CD14-positive monocyte (primary cell): ENCODE measurements around the gene DDX17. TPM values are rescaled to one million over a fixed set of nuclear protein-coding genes. Genes with fewer than 3 reads are reported as not detected.

Experiments used
- DNase-seq, 3 donors: peaks; one replicate each; pipeline ENCODE4 v3.0.0-alpha.2; 2011 to 2022
- H2AFZ ChIP-seq: 2 replicates; pipeline ENCODE4 v1.6.0; 2012; ENCODE audit warnings: mild to moderate bottlenecking, low read depth, low read length, inconsistent platforms; ENCODE audit not compliant: insufficient read depth, poor library complexity, severe bottlenecking
- H3K27ac ChIP-seq, 2 donors: 1 replicate in 1 of 2; 2 replicates in 1 of 2; pipeline ENCODE4 v1.5.1; 2012 to 2013; ENCODE audit warnings: low read length in 2 of 2, control low read depth in 1 of 2, inconsistent platforms in 1 of 2, low read depth in 1 of 2, mild to moderate bottlenecking in 1 of 2
- H3K27me3 ChIP-seq, 2 donors: one replicate each; pipeline versions ENCODE4 v1.6.0 to v1.6.1; 2011 to 2013; ENCODE audit warnings: low read length in 2 of 2; ENCODE audit not compliant: control insufficient read depth in 2 of 2, insufficient read depth in 2 of 2
- H3K36me3 ChIP-seq, 2 donors: replicated peaks in 1 of 2; 1 replicate in 1 of 2; 2 replicates in 1 of 2; pipeline versions ENCODE4 v1.5.1 to v1.6.1; 2012 to 2013; ENCODE audit warnings: low read length in 2 of 2, control low read depth in 1 of 2, inconsistent platforms in 1 of 2, mild to moderate bottlenecking in 1 of 2; ENCODE audit not compliant: insufficient read depth in 2 of 2, control insufficient read depth in 1 of 2
- H3K4me1 ChIP-seq, 2 donors: 1 replicate in 1 of 2; 2 replicates in 1 of 2; pipeline versions ENCODE4 v1.5.1 to v1.6.1; 2012 to 2013; ENCODE audit warnings: low read length in 2 of 2, control low read depth in 1 of 2, inconsistent platforms in 1 of 2, mild to moderate bottlenecking in 1 of 2, moderate library complexity in 1 of 2; ENCODE audit not compliant: insufficient read depth in 2 of 2, control insufficient read depth in 1 of 2
- H3K4me2 ChIP-seq: replicated peaks from 2 replicates; pipeline ENCODE3; 2012; ENCODE audit warnings: low read length, moderate library complexity, mild to moderate bottlenecking; ENCODE audit not compliant: poor library complexity, severe bottlenecking; ENCODE audit errors: extremely low read depth
- H3K4me3 ChIP-seq, 3 experiments: fragments of 200-600 bp in 1 of 3; sonication (generic) in 1 of 3; replicated peaks in 1 of 3; 1 replicate in 2 of 3; 2 replicates in 1 of 3; pipeline ENCODE4 v1.5.1; 2011 to 2013; ENCODE audit warnings: low read length in 3 of 3, mild to moderate bottlenecking in 3 of 3, control low read depth in 2 of 3, low read depth in 2 of 3, inconsistent platforms in 1 of 3, moderate library complexity in 1 of 3
- H3K79me2 ChIP-seq: 2 replicates; pipeline ENCODE4 v1.6.0; 2012; ENCODE audit warnings: mild to moderate bottlenecking, control low read depth, inconsistent platforms, low read length, moderate library complexity; ENCODE audit not compliant: insufficient read depth
- H3K9ac ChIP-seq: 2 replicates; pipeline ENCODE4 v1.6.0; 2017; ENCODE audit warnings: low read length, mild to moderate bottlenecking; ENCODE audit not compliant: insufficient read depth, poor library complexity, severe bottlenecking
- H3K9me3 ChIP-seq, 2 donors: replicated peaks in 1 of 2; 1 replicate in 1 of 2; 2 replicates in 1 of 2; pipeline versions ENCODE4 v1.5.1 to v1.6.1; 2012 to 2013; ENCODE audit warnings: low read length in 2 of 2, control low read depth in 1 of 2; ENCODE audit not compliant: control insufficient read depth in 1 of 2, insufficient read depth in 1 of 2
- H4K20me1 ChIP-seq: 2 replicates; pipeline ENCODE4 v1.6.0; 2012; ENCODE audit warnings: mild to moderate bottlenecking, low read length, control low read depth, moderate library complexity; ENCODE audit not compliant: insufficient read depth
- H3K27ac Mint-ChIP-seq, 7 donors: one replicate each; pipeline ENCODE4 v1.8.0; 2020; ENCODE audit warnings: mild to moderate bottlenecking in 7 of 7, mixed read lengths in 7 of 7, moderate library complexity in 6 of 7, inconsistent platforms in 2 of 7
- H3K27me3 Mint-ChIP-seq, 3 donors: one replicate each; pipeline ENCODE4 v1.8.0; 2021 to 2022; ENCODE audit warnings: low read depth in 3 of 3, mild to moderate bottlenecking in 3 of 3, mixed read lengths in 3 of 3, moderate library complexity in 3 of 3, inconsistent platforms in 1 of 3
- H3K36me3 Mint-ChIP-seq, 2 donors: one replicate each; pipeline ENCODE4 v1.8.0; 2020; ENCODE audit warnings: mixed read lengths in 2 of 2, inconsistent platforms in 1 of 2, mild to moderate bottlenecking in 1 of 2
- H3K4me1 Mint-ChIP-seq: one replicate; pipeline ENCODE4 v1.8.0; 2020; ENCODE audit warnings: mild to moderate bottlenecking, mixed read lengths
- H3K4me3 Mint-ChIP-seq, 2 donors: one replicate each; pipeline ENCODE4 v1.8.0; 2020; ENCODE audit warnings: mild to moderate bottlenecking in 2 of 2, mixed read lengths in 2 of 2, moderate library complexity in 1 of 2
- H3K9me3 Mint-ChIP-seq, 7 donors: one replicate each; pipeline ENCODE4 v1.8.0; 2020 to 2022; ENCODE audit warnings: mixed read lengths in 7 of 7, mild to moderate bottlenecking in 6 of 7, moderate library complexity in 6 of 7, inconsistent platforms in 2 of 7
- whole genome bisulfite sequencing: methylation state at CpG from one replicate; pipeline ENCODE4 v1.1.5; 2013; ENCODE audit warnings: missing lambda C conversion rate; ENCODE audit not compliant: insufficient coverage; 5-methylcytosine and 5-hydroxymethylcytosine counted together
- intact Hi-C, 2 donors: fragments of 100-400 bp; cut with micrococcal nuclease; formaldehyde crosslinking; loops; one replicate each; pipeline versions ENCODE4 v1.15.0 to v1.15.1; 2023
- polyA plus RNA-seq, 3 donors: library from polyadenylated mRNA; depleted of rRNA in 1 of 3; unstranded in 2 of 3; stranded (reverse) in 1 of 3; fragments of 300-500 nt in 2 of 3; fragments of >200 nt in 1 of 3; fragmentation: Illumina TruSeq in 2 of 3; gene quantifications; 1 replicate in 2 of 3; 2 replicates in 1 of 3; pipeline ENCODE4 v1.2.3, GENCODE V29; 2012 to 2021
- TF ChIP-seq, protein P1 (sequence below): fragments of 200-600 bp; IDR thresholded peaks from one replicate; pipeline ENCODE4 v1.8.0; 2022; ENCODE audit warnings: antibody characterized with exemption, mild to moderate bottlenecking

DDX17 gene
- polyA plus RNA-seq, 3 donors: 31.4 to 434 (median 36.3) TPM

DNA sequence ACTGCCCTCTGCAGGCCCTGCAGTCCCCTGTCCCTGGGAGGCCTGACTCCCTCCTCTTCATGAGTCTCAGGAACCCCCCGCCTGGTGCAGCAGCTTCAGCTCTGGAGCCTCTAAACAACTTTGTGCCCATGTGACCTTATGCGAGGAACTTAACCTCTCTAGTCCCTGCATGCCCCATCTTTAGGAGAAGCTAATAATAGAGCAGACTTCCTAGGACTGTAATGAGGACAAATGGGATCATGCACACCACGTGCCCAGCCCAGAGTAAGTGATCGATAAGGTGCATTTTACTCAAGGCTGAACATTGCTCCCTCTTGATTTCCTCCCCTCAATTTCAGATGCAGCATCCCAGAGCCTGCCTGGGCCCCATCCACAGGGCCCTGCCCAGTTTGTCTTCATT, 70.1 kb downstream of the DDX17 start:
- WGBS: 79% methylated on average over 3 of the region's 4 CpGs
- H3K4me1 Mint-ChIP-seq: no peaks in the 10 kb centered on the region

DNA sequence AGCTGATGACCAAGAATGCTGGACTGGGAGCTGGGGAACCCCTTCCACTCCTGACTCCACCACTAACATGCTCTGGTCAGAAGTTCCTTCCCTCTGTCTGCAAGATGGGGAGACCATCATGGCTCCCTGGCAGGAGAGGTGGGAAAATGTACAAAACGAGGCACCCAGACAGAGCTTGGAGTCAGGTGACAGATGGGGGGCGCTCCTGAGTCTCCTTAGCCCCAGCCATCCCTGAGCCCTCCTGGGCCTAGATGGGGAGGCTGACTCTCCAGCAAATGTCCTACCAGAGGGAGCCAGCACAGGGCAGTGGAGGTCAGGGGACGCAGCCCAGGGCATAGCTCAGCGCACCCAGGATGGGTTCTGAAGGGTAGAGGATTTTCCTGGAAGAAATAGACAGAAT, 71.1 kb downstream of the DDX17 start:
- intact Hi-C loops: no loop called here
- peaks cover 12 to 27% (median 17%) of the 10 kb centered on the region in 3 donors for H3K27me3 Mint-ChIP-seq
- Histone ChIP-seq H3K4me2 (no peak overlapping the region), H3K4me3 (no peak overlapping the region), H3K79me2 (no peaks in the 10 kb centered on the region), H3K4me1 (no peaks in the 10 kb centered on the region), H3K9me3 (no peaks in the 10 kb centered on the region), H3K36me3 (no peaks in the 10 kb centered on the region), H3K9ac (no peak overlapping the region), H3K27me3 (no peaks in the 10 kb centered on the region), H4K20me1 (no peaks in the 10 kb centered on the region), H3K27ac (no peak overlapping the region), H2AFZ (no peak overlapping the region)
- TF ChIP-seq, protein P1, sequence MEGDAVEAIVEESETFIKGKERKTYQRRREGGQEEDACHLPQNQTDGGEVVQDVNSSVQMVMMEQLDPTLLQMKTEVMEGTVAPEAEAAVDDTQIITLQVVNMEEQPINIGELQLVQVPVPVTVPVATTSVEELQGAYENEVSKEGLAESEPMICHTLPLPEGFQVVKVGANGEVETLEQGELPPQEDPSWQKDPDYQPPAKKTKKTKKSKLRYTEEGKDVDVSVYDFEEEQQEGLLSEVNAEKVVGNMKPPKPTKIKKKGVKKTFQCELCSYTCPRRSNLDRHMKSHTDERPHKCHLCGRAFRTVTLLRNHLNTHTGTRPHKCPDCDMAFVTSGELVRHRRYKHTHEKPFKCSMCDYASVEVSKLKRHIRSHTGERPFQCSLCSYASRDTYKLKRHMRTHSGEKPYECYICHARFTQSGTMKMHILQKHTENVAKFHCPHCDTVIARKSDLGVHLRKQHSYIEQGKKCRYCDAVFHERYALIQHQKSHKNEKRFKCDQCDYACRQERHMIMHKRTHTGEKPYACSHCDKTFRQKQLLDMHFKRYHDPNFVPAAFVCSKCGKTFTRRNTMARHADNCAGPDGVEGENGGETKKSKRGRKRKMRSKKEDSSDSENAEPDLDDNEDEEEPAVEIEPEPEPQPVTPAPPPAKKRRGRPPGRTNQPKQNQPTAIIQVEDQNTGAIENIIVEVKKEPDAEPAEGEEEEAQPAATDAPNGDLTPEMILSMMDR: no peak
- WGBS: 87% methylated on average over 4 of the region's 4 CpGs
- DNase-seq: no peak
- peaks cover 0 to 2% (median 0%) of the 10 kb centered on the region in 7 donors for H3K9me3 Mint-ChIP-seq
- H3K4me3 Mint-ChIP-seq: no peak overlapping the region
- H3K36me3 Mint-ChIP-seq: no peaks in the 10 kb centered on the region
- H3K4me1 Mint-ChIP-seq: no peaks in the 10 kb centered on the region
- H3K27ac Mint-ChIP-seq: no peak overlapping the region

More for the DNA sequence above, 70.1 kb downstream of the DDX17 start:
- no peaks in the 10 kb centered on the region for H4K20me1 ChIP-seq
- peaks cover 0 to 2% of the 10 kb centered on the region in 2 donors for H3K27me3 ChIP-seq
- Mint-ChIP-seq H3K27me3 (peaks cover 19 to 26% (median 25%) of the 10 kb centered on the region in 3 donors), H3K9me3 (peaks cover 0 to 2% (median 0%) of the 10 kb centered on the region in 7 donors), H3K4me3 (no peak overlapping the region), H3K36me3 (no peaks in the 10 kb centered on the region), H3K27ac (no peak overlapping the region)
- intact Hi-C loops: no loop called here
- H2AFZ ChIP-seq: no peak overlapping the region
- DNase-seq: no peak
- no peaks in the 10 kb centered on the region for H3K4me1 ChIP-seq
- H3K4me3 ChIP-seq: no peak overlapping the region
- H3K36me3 ChIP-seq: no peaks in the 10 kb centered on the region
- no peak overlapping the region for H3K4me2 ChIP-seq
- no peak overlapping the region for H3K27ac ChIP-seq
- H3K79me2 ChIP-seq: no peaks in the 10 kb centered on the region
- TF ChIP-seq, protein P1: no peak
- H3K9ac ChIP-seq: no peak overlapping the region
- no peaks in the 10 kb centered on the region for H3K9me3 ChIP-seq
